ENCODE measurements around the gene SLU7.

GRCh38 chr5:160360310-160360709 is 58.6 kb downstream of the SLU7 start:
- TF ChIP-seq, protein P1, sequence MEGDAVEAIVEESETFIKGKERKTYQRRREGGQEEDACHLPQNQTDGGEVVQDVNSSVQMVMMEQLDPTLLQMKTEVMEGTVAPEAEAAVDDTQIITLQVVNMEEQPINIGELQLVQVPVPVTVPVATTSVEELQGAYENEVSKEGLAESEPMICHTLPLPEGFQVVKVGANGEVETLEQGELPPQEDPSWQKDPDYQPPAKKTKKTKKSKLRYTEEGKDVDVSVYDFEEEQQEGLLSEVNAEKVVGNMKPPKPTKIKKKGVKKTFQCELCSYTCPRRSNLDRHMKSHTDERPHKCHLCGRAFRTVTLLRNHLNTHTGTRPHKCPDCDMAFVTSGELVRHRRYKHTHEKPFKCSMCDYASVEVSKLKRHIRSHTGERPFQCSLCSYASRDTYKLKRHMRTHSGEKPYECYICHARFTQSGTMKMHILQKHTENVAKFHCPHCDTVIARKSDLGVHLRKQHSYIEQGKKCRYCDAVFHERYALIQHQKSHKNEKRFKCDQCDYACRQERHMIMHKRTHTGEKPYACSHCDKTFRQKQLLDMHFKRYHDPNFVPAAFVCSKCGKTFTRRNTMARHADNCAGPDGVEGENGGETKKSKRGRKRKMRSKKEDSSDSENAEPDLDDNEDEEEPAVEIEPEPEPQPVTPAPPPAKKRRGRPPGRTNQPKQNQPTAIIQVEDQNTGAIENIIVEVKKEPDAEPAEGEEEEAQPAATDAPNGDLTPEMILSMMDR (IDR thresholded peaks at IDR 0.05), result no peak
- TF ChIP-seq POLR2AphosphoS5 (IDR thresholded peaks at IDR 0.05), result no peak
